Measurements from ENCODE around the gene ABCB8.
A peak's percentile ranks its signal among the peaks of the same experiment; 100 is the strongest.

ABCB8 gene

GRCh38 chr7:151087245-151088018 lies 59.2 kb downstream of the ABCB8 start:
- peak; percentile 24 for DNase-seq (ENCODE audit: low spot score)

GRCh38 chr7:151088019-151088855 lies 60.0 kb downstream of the ABCB8 start:
- no peak for DNase-seq (ENCODE audit: low spot score)

- DNase-seq (ENCODE audit: low spot score): peak; percentile 22
These were observed 60.8 kb downstream of the ABCB8 start for GRCh38 chr7:151088856-151089699.

DNA sequence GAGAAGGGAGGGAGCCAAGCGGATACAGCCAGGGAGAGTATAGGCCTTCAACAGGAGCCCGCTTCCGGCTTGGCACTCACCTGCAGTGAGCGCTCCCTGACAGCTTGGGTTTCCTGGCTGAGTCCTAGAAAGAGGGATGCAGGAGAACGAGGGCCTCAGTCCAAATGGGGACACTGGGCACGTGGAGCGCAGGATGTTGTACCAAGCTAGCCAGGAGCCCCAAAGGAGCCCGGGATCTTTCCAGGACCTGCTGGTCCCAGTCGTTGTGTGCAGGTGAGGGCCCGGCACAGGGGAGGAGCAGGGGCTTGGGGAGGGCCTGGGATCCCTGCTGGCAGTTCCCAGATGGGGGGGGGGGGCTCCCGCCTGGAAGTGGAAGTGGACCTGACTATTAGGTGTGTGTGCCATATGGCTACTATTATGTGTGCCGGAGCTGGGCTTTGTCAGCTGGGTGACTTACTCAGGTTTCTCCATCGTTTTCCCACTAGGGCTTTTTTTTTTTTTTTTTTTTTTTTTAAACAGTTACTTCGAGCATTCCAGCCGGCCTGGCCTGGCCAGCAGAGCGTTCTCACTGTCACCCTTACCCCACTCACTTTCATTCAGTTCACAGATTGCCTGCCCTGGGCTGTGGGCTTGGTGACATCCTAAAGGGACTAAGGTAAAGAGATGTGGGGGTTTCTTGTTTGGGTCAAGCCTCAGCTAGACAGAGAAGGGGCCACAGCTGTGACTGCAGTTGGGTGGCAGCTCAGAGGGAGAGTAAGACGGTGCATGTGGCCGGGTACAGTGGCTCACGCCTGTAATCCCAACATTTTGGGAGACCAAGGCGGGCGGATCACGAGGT lies 61.9 kb downstream of the ABCB8 start:
- no peak for DNase-seq (ENCODE audit: low spot score)

GRCh38 chr7:151091003-151091402 lies 62.8 kb downstream of the ABCB8 start:
- DNase-seq (ENCODE audit: low spot score): no peak

GRCh38 chr7:151091431-151091830 lies 63.2 kb downstream of the ABCB8 start:
- DNase-seq (ENCODE audit: low spot score): no peak

- no peak for DNase-seq (ENCODE audit: low spot score)
These were observed 63.7 kb downstream of the ABCB8 start for GRCh38 chr7:151091988-151092387.

GRCh38 chr7:151093748-151094147 lies 65.5 kb downstream of the ABCB8 start:
- no peak for DNase-seq (ENCODE audit: low spot score)

DNA sequence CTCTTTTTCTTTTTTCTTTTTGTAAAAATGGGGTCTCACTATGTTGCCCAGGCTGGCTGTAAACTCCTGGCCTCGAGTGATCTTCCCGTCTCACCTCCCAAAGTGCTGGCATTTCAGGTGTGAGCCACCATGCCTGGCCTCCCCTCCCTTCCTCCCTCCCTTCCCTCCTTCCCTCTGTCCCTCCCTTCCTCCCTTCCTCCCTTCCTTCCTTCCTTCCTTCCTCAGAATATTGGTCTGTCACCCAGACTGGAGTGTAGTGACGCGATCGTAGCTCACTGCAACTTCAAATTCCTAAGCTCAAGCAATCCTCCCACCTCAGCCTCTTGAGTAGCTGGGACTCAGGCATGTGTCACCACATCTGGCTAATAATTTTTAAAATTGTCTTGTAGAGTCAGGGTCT lies 66.4 kb downstream of the ABCB8 start:
- DNase-seq (ENCODE audit: low spot score): no peak

- DNase-seq (ENCODE audit: low spot score): no peak
These were observed 67.0 kb downstream of the ABCB8 start for GRCh38 chr7:151095123-151095797.

GRCh38 chr7:151095828-151096475 lies 67.7 kb downstream of the ABCB8 start:
- no peak for DNase-seq (ENCODE audit: low spot score)
